Measurements from ENCODE around the gene ADCY7. TPM values are rescaled to one million over a fixed set of nuclear protein-coding genes. Genes with fewer than 3 reads are reported as not detected.

ADCY7 gene
- total and polyA plus RNA-seq, 9 of the 15 experiments (the other 6 are each of a cell fraction or from before 2014, with no cell fraction given), result 2.3 to 108 (median 28.6) TPM

DNA sequence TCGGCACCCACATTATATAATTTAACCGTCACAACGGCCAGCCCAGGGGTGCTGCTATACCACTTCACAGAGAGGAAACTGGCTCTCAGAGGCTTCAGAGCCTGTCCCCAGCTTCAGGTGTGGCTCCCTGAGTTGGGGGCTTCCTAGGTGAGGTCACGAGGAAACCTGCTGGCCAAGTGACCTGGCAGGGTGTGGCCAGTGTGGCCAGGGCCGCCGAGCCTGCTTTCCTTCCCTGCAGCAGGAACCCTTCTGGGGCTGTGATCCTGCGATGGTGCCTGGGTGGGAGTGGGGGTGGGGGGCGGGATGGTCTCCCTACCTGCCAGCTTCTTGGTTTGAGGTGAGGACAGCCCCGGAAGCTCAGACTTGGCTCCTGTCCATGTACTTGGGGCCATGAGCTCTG is 39.9 kb downstream of the ADCY7 start (continued):
- TF ChIP-seq CHD2 (IDR thresholded peaks at IDR 0.05; ENCODE audit: low read depth, low read length) (no peak), RBM22 (IDR thresholded peaks at IDR 0.05; ENCODE audit: low read depth, low read length, poor library complexity, severe bottlenecking) (no peak), DMBX1 (CRISPR knock-in tag; IDR thresholded peaks at IDR 0.05; ENCODE audit: borderline replicate concordance) (no peak), ESRRA (IDR thresholded peaks at IDR 0.05; ENCODE audit: borderline replicate concordance, low read depth) (no peak), MEF2D (tag; conservative IDR thresholded peaks at IDR 0.05; ENCODE audit: low read depth) (no peak), SMARCB1 (IDR thresholded peaks at IDR 0.05; ENCODE audit: insufficient read length, low read depth) (no peak), PHB (CRISPR knock-in tag; IDR thresholded peaks at IDR 0.05) (no peak), HNRNPK (IDR thresholded peaks at IDR 0.05; ENCODE audit: low read depth, low read length, poor library complexity, severe bottlenecking) (no peak), NR2F6 (CRISPR knock-in tag; IDR thresholded peaks at IDR 0.05) (no peak)
- TF ChIP-seq, protein P1, sequence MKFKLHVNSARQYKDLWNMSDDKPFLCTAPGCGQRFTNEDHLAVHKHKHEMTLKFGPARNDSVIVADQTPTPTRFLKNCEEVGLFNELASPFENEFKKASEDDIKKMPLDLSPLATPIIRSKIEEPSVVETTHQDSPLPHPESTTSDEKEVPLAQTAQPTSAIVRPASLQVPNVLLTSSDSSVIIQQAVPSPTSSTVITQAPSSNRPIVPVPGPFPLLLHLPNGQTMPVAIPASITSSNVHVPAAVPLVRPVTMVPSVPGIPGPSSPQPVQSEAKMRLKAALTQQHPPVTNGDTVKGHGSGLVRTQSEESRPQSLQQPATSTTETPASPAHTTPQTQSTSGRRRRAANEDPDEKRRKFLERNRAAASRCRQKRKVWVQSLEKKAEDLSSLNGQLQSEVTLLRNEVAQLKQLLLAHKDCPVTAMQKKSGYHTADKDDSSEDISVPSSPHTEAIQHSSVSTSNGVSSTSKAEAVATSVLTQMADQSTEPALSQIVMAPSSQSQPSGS (CRISPR knock-in tag; IDR thresholded peaks at IDR 0.05), result no peak
- TF ChIP-seq, protein P2, sequence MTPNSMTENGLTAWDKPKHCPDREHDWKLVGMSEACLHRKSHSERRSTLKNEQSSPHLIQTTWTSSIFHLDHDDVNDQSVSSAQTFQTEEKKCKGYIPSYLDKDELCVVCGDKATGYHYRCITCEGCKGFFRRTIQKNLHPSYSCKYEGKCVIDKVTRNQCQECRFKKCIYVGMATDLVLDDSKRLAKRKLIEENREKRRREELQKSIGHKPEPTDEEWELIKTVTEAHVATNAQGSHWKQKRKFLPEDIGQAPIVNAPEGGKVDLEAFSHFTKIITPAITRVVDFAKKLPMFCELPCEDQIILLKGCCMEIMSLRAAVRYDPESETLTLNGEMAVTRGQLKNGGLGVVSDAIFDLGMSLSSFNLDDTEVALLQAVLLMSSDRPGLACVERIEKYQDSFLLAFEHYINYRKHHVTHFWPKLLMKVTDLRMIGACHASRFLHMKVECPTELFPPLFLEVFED (CRISPR knock-in tag; conservative IDR thresholded peaks at IDR 0.05), result no peak
